G401.6 (cell line): Measurements from ENCODE around the gene HILPDA.
"Not testable (repeated sequence)": the region's sequence is repeated elsewhere in the genome, so short reads cannot be mapped to it uniquely, and the experiment has no call there.

Experiments
- FAIRE-seq: peaks from 2 replicates; lab custom pipeline; 2012; peaks lifted over from hg19 to GRCh38; lab: Jason Lieb, UNC

Gene HILPDA

DNA sequence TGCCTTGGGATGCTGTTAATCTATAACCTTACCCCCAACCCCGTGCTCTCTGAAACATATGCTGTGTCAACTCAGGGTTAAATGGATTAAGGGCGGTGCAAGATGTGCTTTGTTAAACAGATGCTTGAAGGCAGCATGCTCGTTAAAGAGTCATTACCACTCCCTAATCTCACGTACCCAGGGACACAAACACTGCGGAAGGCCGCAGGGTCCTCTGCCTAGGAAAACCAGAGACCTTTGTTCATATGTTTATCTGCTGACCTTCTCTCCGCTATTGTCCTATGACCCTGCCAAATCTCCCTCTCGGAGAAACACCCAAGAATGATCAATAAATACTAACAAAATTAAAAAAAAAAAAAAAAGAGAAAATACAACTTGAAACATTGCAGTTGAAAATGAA lies 8.3 kb downstream of the HILPDA start:
- FAIRE-seq, result not testable (repeated sequence)

DNA sequence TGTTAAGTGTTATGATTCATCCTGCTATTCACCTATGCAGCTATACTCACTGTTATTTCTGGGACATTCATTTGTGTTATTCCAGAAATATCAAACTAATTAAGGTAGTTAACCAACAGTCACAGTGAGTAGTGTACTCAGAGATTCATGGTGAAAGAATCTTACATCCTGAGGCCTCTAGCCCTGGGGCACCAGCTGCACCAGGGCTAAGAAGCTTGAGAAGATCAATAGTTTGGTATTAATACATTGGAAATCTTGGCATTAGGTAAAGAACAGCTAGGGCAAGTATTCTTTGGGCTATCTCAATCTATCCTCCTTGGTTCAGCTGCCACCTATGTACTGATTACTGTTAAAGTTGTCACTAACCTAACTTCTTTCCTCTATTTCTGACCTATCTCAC lies 11.2 kb downstream of the HILPDA start:
- FAIRE-seq, result not testable (repeated sequence)

DNA sequence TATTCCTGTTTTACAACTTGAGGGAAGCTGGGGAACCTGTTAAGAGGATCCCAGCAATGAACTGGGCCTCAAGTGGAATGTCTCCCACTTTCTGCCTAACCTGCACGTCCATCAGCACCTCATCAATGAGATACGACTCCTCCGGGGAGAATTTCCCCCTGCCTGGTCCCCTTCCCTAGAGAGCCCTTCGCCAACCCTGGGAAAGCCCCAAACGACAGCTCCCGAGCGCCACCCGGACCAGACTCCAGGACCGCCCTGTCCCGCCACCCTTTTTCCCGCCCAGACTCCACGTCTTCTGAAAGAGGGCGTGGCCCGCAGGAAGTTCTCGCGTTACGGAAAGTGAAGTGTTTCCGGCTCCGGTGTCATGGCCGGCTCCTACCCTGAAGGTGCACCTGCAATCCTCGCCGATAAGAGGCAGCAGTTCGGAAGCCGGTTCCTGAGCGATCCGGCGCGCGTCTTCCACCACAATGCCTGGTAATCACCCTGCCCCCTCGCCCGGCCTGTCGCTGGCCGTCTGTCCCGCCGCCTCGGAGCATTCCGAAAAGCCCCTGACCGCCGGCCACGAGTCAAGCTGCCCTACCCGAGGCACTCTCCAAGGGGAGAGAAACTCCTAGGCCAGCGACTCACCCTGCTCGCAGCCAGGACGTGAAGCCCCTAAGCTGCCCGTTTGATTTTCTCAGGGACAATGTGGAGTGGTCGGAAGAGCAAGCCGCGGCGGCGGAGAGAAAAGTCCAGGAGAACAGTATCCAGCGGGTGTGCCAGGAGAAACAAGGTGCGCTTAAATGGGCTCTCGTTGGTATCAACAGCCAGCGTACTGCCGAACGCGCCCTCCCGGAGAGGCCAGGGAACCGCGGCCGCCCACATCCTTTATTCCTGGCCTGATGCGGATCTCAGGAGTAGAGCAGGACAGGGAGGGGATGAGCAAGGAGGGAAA lies 21.0 kb downstream of the HILPDA start, which contains the start of gene METTL2B:
METTL2B (plus strand) TSS at position 347 of the 934 bp plus-strand sequence; CDS start at position 365, 18 bp downstream.
- FAIRE-seq, result peak; percentile 90

DNA sequence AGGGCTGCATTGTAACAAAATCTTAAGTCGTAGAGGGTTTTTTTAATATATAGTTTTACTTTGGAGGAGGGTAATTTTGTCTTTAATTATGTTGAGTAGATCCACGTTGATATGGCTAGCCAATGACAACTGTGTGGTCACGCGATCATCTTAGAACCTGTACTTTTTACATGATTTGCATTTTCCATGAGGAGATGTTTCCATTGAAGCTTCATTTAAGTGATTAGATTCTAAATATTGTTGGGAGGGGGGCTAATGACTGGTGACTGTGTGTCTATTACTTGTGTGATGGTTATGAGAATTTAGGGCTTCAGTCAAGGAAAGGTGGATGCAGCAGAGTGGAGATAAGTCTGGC lies 21.6 kb downstream of the HILPDA start:
- FAIRE-seq, result not testable (repeated sequence)

DNA sequence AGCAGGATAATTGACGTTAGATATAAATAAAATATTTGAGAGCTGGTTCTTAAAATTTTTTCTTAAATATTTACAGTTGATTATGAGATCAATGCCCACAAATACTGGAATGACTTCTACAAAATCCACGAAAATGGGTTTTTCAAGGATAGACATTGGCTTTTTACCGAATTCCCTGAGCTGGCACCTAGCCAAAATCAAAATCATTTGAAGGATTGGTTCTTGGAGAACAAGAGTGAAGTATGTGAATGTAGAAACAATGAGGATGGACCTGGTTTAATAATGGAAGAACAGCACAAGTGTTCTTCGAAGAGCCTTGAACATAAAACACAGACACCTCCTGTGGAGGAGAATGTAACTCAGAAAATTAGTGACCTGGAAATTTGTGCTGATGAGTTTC lies 23.4 kb downstream of the HILPDA start:
- not testable (repeated sequence) for FAIRE-seq

DNA sequence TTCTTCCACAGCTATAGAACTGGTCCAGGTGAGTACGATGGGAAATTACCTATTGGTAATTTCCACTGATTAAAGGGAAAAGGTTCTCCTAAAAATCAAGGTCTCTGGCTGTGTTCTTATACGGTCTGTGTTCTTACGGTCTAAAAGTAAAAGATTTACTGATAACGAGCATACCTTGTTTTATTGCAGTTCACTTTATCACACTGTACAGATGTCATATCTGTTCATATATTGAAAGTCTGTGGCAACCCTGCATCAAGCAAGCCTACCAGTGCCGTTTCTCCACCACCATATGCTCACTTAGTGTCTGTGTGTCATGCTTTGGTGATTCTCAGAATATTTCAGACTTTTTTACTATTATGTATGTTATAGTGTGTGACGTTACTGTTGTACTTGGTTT lies 32.5 kb downstream of the HILPDA start:
- not testable (repeated sequence) for FAIRE-seq

DNA sequence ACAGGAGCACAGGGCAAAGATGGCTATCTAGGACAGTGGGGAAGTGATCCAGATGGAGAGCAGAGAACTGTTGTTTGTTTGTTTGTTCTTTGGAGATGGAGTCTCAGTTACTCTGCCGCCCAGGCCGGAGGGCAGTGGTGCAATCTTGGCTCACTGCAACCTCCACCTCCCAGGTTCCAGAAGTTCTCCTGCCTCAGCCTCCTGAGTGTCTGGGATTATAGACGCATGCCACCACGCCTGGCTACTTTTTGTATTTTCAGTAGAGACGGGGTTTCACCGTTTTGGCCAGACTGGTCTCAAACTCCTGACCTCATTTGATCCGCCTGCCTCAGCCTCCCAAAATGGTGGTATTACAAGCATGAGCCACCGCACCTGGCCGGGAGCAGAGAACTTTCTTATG lies 41.7 kb downstream of the HILPDA start:
- no peak for FAIRE-seq

DNA sequence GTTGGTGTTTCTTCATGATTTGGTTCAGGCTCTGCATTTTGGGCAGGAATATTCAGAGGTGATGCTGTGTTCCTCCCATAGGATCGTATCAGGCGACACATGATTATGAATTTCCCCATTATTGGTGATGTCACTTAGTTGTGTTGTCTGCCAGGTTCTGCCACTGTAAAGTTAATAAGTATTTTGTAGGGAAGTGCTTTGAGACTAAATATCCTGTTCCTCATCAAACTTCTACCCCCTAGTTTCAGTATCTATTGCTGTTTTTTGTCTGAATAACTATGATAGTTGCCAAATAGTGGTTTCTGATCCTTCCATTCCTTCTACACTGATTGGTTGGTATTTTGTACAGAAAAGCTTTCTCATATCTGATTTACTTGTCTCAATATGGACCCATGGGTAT lies 49.7 kb downstream of the HILPDA start:
- FAIRE-seq, result not testable (repeated sequence)

DNA sequence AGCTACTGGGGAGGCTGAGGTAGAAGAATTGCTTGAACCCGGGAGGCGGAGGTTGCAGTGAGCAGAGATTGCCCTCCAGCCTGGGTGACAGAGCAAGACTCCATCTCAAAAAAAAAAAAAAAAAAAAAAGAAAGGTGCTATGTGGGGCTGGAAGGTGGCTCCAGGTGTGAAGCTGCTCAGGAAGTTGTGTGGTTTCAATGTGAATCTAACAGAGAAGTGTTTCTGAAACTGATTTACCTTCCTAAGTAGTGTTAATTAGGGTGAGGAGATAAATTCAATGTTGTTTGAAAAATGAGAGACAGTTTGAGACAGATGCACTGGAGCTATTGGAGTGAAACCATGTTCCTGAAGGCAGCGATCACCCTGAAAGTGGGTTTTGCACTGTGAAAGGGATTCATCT lies 51.1 kb downstream of the HILPDA start:
- not testable (repeated sequence) for FAIRE-seq

DNA sequence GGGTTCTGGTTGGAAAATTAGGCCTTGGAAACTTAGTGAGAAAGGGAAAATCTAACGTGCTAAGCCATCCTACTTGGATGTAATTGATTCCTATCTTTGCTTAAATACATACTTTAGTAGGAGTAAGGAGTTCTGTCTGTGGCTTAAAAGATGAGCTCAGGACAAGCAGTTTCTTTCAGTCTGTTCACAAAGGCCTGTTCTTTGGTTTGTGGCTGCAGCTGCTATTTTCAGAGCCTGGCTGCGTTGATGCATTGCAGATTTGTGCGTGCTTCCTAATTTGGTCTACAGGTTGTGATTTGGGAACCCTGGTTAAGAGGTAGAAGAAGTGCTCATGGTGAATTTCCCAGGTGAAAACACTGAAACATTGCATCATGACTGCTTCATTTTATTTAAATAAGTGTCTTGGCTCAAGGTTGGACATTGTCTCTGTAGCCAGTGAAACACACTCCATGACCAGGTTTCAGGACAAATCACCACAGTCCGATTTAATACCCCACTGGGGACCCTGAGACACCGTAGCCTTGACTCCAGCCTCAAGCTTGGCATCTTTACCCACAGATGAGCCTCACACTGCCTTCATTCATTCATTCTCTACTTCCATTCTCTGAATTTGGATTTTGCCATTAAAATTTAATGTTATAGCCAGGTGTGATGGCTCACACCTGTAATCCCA lies 51.8 kb downstream of the HILPDA start:
- FAIRE-seq, result not testable (repeated sequence)
